A673 (cell line): Measurements from ENCODE around the gene ERFL. TPM values are rescaled to one million over a fixed set of nuclear protein-coding genes. Genes with fewer than 3 reads are reported as not detected.

ENCODE experiments used
- BruUV-seq: library from RNA; stranded (reverse); fragments of 400-500 nt; replicated peaks from 2 replicates; lab custom pipeline; 2021; lab: Mats Ljungman, UMichigan
- CTCF ChIA-PET: fragments of 300-600 bp; sonication (Branson Sonifier 250); formaldehyde crosslinking; loops from one replicate; lab custom pipeline; 2022; ENCODE audit warnings: antibody characterized with exemption; lab: Charles Lee
- POLR2A ChIA-PET: fragments of 300-600 bp; sonication (Branson Sonifier 250); formaldehyde crosslinking; loops from one replicate; lab custom pipeline; 2022; ENCODE audit warnings: antibody characterized with exemption; ENCODE audit not compliant: low non-redundant PET; lab: Charles Lee
- DNase-seq: peaks from one replicate; pipeline ENCODE4 v3.0.0-alpha.2; 2015; ENCODE audit warnings: low spot score
- H3K27ac ChIP-seq: fragments of 200-600 bp; sonication (generic); 2 replicates; pipeline ENCODE4 v1.5.1; 2016; ENCODE audit warnings: mixed run types, low read depth, mild to moderate bottlenecking, mixed read lengths, antibody characterized with exemption, low read length; ENCODE audit not compliant: poor library complexity, severe bottlenecking
- H3K27me3 ChIP-seq: fragments of 200-600 bp; sonication (generic); replicated peaks from 2 replicates; pipeline ENCODE4 v1.6.1; 2017; ENCODE audit warnings: mixed run types, low read depth, mild to moderate bottlenecking, mixed read lengths, antibody characterized with exemption, low read length; ENCODE audit not compliant: insufficient read depth, poor library complexity
- H3K36me3 ChIP-seq: fragments of 200-600 bp; sonication (generic); 2 replicates; pipeline ENCODE4 v1.6.1; 2016; ENCODE audit warnings: mixed run types, mild to moderate bottlenecking, mixed read lengths, antibody characterized with exemption, low read length; ENCODE audit not compliant: insufficient read depth, poor library complexity, severe bottlenecking
- H3K4me1 ChIP-seq: fragments of 200-600 bp; sonication (generic); 2 replicates; pipeline ENCODE4 v1.6.1; 2017; ENCODE audit warnings: mixed run types, mild to moderate bottlenecking, mixed read lengths, antibody characterized with exemption, low read length; ENCODE audit not compliant: insufficient read depth, poor library complexity, severe bottlenecking
- H3K4me3 ChIP-seq: fragments of 200-600 bp; sonication (generic); 2 replicates; pipeline ENCODE4 v1.5.1; 2016; ENCODE audit warnings: low read depth, mixed run types, mild to moderate bottlenecking, mixed read lengths, low read length; ENCODE audit not compliant: poor library complexity, severe bottlenecking
- H3K9me3 ChIP-seq: fragments of 200-600 bp; sonication (generic); 2 replicates; pipeline ENCODE4 v1.6.1; 2016; ENCODE audit warnings: mixed run types, low read depth, mild to moderate bottlenecking, mixed read lengths, antibody characterized with exemption, low read length; ENCODE audit not compliant: poor library complexity, severe bottlenecking
- EZH2 ChIP-seq: fragments of 200-600 bp; sonication (generic); IDR thresholded peaks from 2 replicates; pipeline ENCODE4 v1.6.1; 2017; ENCODE audit warnings: borderline replicate concordance, low read depth, mild to moderate bottlenecking, mixed read lengths, antibody characterized with exemption, low read length; ENCODE audit not compliant: poor library complexity, severe bottlenecking
- intact Hi-C: fragments of 100-400 bp; cut with micrococcal nuclease; formaldehyde crosslinking; loops from one replicate; pipeline ENCODE4 v1.10.0; 2022; ENCODE audit not compliant: unreplicated experiment
- total RNA-seq: library from RNA; stranded (reverse); gene quantifications from 2 replicates; pipeline ENCODE4 v1.2.3, GENCODE V29; 2021
- TF ChIP-seq, protein P1 (sequence below): fragments of 300-800, 200-600 bp; sonication (generic); conservative IDR thresholded peaks from 2 replicates; pipeline ENCODE4 v1.5.1; 2017; ENCODE audit warnings: low read depth, mild to moderate bottlenecking, antibody characterized with exemption, low read length, moderate library complexity, mixed read lengths

Gene ERFL
- total RNA-seq, 1 experiment from 2014 or later, result 0.95 TPM

DNA sequence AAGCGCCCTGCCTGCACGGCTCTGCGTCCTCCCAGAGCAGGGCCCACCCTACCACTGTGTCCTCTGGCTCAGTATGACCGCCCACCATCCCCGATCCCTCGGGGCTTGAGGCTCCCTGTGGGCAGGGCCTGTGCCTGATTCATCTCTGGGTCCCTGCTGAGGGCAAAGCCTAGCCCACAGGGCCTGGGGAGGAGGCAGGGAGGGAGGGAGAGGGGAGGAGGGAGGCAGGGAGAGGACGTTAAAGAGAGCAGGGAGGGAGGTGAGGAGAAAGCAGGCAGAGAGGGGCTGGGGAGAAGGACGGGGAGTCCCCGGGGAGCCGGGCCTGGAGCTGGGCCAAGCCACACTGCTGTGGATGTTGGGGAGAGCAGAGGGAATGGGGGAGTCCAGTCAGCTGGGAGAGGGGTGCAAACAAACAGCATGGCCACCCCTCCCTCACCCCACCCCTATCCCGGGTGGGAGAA lies 4.0 kb upstream of the ERFL start:
- H3K27me3 ChIP-seq, result no peaks in the 10 kb centered on the region
- BruUV-seq, result no TSS peak
- H3K27ac ChIP-seq, result no peak overlapping the region
- ChIA-PET POLR2A (no interaction called here), CTCF (no interaction called here)
- no peak overlapping the region for H3K4me3 ChIP-seq
- H3K36me3 ChIP-seq, result no peaks in the 10 kb centered on the region
- H3K4me1 ChIP-seq, result peaks cover 76% of the 10 kb centered on the region
- intact Hi-C loops, result loop anchor here (5.0 kb wide), 1 partner anchor 50 kb away; the partner anchor contains the start of gene ARHGEF1
- no peaks in the 10 kb centered on the region for H3K9me3 ChIP-seq
- no peak for DNase-seq
- TF ChIP-seq, protein P1, sequence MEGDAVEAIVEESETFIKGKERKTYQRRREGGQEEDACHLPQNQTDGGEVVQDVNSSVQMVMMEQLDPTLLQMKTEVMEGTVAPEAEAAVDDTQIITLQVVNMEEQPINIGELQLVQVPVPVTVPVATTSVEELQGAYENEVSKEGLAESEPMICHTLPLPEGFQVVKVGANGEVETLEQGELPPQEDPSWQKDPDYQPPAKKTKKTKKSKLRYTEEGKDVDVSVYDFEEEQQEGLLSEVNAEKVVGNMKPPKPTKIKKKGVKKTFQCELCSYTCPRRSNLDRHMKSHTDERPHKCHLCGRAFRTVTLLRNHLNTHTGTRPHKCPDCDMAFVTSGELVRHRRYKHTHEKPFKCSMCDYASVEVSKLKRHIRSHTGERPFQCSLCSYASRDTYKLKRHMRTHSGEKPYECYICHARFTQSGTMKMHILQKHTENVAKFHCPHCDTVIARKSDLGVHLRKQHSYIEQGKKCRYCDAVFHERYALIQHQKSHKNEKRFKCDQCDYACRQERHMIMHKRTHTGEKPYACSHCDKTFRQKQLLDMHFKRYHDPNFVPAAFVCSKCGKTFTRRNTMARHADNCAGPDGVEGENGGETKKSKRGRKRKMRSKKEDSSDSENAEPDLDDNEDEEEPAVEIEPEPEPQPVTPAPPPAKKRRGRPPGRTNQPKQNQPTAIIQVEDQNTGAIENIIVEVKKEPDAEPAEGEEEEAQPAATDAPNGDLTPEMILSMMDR, result no peak
- no peak for TF ChIP-seq EZH2

DNA sequence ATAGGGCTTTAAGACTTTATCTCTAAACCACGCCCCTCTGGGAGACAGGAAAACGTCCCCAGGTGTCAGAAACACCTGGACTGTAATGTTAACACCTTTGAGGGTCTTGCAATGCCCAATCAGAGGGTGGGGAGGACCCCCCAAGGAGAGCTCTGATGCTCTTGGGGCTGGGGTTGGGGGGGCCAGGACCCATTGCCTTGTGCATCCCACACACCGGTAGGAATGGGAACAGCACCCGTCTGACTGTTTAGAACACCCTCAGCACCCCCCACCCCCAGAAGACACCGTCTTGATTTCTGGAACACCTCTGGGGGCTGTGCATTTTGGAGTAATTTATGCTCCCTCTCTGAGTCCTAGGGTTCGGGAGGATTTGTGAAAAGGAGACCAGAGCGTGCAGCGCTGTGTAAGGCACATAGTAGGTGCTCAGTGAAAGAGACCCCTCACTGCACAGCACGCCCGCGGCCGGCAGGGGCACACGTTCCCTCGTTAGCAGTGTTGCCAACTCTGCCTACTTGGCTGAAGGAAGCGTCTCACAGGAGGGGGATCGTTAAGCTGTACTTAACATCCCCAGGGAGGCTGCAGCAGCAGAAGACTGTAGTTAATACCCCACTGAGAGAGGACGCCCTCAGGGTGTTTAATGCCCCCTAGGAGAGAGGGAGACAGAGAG lies 2.8 kb upstream of the ERFL start:
- intact Hi-C loops, result loop anchor here (5.0 kb wide), 1 partner anchor 49 kb away; the partner anchor contains the start of gene ARHGEF1
- no peaks in the 10 kb centered on the region for H3K27me3 ChIP-seq
- H3K9me3 ChIP-seq, result no peaks in the 10 kb centered on the region
- CTCF ChIA-PET, result interaction anchor here (0.5 to 1.0 kb wide), 7 partner anchors 12 to 1753 kb away, joined by 3 to 6 read pairs (median 4); no protein-coding TSS in a partner anchor
- no peak for TF ChIP-seq EZH2
- TF ChIP-seq, protein P1, result peak; percentile 85
- peaks cover 64% of the 10 kb centered on the region for H3K4me1 ChIP-seq
- BruUV-seq, result no TSS peak
- DNase-seq, result peak; percentile 92
- no peak overlapping the region for H3K4me3 ChIP-seq
- POLR2A ChIA-PET, result interaction anchor here (0.6 kb wide), 1 partner anchor 43 kb away, joined by 3 read pairs; no protein-coding TSS in a partner anchor
- no peak overlapping the region for H3K27ac ChIP-seq
- no peaks in the 10 kb centered on the region for H3K36me3 ChIP-seq

DNA sequence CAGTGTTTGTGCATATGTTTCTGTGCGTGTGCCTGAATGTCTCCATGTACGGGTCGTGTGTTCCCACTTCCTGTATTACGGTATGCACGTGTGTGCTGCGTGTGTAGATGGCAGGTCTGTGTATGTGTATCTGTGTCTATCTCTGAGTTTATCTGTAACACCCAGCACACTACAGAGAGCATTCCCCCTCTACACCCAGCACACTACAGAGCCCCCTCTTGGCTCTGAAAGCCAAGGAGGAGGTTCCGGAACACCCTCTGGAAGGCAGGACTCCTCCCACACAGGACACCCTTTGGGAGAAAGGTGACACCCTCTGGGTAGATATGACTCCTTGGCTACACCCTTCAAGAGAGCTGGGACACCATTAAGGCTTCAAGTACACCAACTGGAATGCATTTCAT lies 2.1 kb upstream of the ERFL start:
- Histone ChIP-seq H3K4me1 (peaks cover 58% of the 10 kb centered on the region), H3K36me3 (no peaks in the 10 kb centered on the region), H3K9me3 (no peaks in the 10 kb centered on the region), H3K27ac (no peak overlapping the region), H3K4me3 (no peak overlapping the region), H3K27me3 (no peaks in the 10 kb centered on the region)
- intact Hi-C loops, result loop anchor here (5.0 kb wide), 1 partner anchor 48 kb away; the partner anchor contains the start of gene ARHGEF1
- POLR2A ChIA-PET, result no interaction called here
- CTCF ChIA-PET, result interaction anchor here (0.6 kb wide), 1 partner anchor 129 kb away, joined by 4 read pairs; no protein-coding TSS in a partner anchor
- no peak for TF ChIP-seq EZH2
- TF ChIP-seq, protein P1, result no peak
- DNase-seq, result no peak
- no TSS peak for BruUV-seq
